Kidney tubule cell (primary cell): ENCODE data around the gene RORB.
A peak's percentile ranks its signal among the peaks of the same experiment; 100 is the strongest.

Source experiments
- DNase-seq: peaks from one replicate; pipeline ENCODE4 v3.0.0-alpha.2; 2018; ENCODE audit warnings: low spot score

Gene RORB

DNA sequence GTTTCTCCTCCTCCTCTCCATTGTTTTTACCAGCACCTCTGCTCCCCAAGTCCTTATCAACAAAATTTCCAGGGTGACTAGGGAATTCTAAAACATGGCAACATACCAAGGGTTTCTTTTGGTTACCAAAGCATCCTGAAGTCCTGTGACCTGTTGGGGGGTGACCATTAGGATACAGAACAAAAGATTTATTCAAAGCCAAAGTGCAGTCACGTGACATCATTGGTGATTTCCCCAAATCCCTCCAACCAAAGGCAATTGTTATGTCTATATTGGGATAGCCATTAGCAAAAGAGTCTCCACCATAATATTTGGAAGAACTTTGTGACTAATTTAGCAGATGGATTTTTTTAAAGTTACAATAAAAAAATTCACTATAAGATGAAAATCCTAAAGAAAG is 222.2 kb downstream of the RORB start:
- DNase-seq: no peak

DNA sequence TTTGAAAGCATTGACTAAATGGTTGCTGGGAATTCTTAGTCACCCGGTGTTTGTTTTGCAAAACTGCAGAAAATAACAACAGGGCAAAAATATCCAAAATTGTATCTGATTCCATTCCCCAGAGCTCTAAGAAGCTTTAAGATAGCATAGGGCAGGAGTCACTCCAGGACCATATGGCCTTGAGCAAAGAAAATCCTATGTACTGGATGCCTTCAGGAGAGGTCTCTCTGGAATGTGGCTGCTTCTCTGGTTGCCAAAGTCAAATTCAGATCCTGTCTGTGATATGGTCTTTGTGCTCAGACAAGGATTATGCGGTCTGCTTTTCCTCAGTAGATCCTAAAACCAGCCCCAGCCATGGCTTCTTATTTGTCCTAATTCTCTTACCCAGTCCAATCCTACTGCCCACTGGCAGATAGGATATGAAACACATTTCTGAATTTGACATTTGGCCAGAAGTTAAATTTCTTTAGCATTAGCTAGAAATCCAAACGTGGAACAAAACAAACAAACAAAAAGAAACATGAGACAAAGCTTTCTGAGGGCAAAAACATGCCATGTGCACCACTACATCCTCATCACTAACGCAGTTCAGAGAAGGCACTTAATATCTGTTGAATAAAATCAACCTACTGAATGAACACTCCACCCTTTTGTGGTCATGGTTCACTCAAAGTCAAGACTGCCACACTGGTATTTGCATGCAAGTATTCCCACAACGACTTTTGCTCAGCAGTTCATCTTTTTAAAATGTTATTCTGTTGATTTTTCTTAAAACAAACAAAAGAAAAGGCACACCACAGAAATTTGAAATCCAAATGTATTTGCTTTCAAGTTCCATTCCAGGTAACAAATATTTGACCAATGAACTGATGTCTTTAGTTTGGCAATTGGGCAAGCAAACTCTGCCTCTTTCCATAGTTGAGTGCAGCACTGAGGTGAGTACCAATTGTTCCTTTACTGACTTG is 224.8 kb downstream of the RORB start:
- DNase-seq: no peak

DNA sequence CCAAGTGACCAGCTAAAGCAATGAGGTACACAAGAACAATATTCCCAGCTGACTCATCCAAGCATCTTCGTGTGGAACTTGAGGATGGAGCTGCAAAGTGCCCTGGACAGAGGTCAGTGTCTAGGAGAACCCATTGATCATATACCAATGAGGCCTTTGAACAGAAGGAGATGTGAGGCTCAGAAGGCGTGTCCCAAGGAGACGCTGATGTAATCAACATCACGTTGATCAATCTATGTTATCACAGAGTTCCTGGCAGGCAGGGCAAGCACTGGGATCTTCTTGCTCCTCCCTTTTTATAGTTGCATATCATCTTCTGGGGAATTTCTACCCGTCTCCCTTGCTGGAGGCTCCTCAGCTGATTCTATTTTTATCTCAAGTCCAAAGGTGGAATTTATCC is 227.2 kb downstream of the RORB start:
- no peak for DNase-seq

DNA sequence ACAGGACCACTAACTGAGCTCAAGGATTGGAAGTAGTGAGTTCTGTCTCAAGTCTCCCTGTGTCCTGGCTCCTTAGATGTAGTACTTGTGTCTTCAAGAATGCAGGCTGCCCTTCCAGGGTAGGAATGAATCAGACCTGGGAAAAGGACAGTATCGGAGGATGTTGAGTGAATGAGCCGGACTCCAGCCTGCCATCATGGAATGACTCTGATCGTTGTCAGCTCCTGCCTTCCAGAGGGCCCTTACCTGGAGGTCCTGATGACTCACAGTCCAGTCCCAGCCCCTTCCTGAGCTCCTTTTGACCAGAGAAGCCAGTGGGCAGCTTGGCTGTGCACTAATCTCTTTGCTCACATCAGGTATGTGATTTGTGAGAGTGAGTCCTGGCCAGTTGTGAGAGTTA is 229.4 kb downstream of the RORB start:
- DNase-seq: peak; percentile 6

- no peak for DNase-seq
These were observed 231.0 kb downstream of the RORB start for GRCh38 chr9:74728176-74728575.

DNA sequence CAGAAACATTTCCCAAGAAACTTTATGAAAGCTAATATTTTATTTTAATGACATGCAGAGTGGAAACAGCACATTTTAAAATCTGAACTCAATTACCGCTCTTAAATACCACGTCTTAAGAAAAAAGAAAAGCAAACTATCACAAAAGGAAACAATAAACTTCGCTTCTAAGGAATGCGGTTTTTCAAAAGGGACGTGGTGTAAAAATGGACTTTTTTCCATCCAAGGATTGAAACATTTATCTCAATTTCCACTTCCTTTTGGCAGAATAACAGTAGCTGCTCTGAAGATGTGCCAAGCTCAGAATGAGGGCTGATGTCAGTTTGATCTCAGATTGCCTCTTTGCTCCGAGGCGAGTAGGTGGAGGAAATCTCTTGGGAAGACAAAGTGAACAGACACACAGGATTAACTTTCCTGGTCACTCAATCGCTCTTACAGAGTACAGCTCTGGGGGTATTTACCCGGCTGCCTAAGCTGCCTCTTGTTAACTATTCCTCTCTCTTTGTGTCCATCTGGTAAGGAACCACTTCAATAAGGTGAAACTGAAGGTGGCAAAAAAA is 232.1 kb downstream of the RORB start:
- no peak for DNase-seq

- no peak for DNase-seq
These were observed 238.6 kb downstream of the RORB start for GRCh38 chr9:74735761-74736160.

DNA sequence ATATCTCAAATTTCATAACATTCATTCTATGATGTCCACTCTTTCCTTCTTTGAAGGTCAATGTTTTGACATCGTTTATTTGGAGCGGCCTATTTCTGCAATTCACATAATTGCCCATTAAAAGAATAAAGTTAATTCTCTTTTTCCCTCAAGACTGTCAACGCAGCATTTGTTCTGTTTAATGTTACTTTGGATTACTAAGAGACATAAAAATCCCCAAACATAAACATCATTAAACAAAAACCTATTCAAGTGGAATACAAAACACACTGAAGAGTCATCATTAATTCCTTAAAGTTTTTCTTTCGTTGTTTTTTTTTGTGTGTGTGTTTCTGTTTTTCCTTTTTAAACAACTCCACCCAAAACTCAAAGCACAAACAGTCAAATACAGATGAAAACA is 239.5 kb downstream of the RORB start:
- no peak for DNase-seq

DNA sequence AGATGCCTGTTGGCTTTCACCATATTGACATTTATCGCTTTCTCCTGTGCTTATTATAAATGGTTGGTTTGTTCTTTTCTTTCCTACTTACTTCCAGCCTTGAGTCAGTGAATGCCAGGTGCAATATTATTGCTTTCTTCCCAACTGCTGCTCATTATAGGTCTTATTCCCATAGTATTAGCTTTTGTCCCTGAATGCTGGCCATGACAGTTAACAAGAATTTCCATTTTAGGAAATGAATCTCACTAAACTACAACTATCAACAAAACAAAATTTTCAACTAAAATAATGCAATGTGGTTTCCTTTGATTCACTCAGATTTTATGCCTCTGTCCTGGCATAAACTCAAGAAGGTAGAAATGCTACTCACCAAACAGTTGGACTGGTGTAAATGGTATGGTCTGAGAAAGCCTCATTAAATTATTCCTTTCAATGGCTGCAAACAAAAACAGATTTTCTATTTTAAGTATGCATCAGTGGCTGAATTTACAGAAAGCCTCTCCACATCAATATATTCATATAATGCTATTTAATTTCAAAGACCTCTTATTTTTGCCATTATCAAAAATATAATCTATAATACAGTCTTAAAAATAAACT is 245.2 kb downstream of the RORB start:
- DNase-seq: no peak
